Stimulated activated CD4-positive, alpha-beta T cell treated with anti-CD3 and anti-CD28 coated beads, Interleukin-4, amount 100 ng/mL, for 1 hour (primary cell): ENCODE measurements around the gene OR5H14.
"Not testable (repeated sequence)": the region's sequence is repeated elsewhere in the genome, so short reads cannot be mapped to it uniquely, and the experiment has no call there.

Experiments used
- DNase-seq: peaks from one replicate; pipeline ENCODE4 v3.0.0-alpha.2; 2020

The OR5H14 gene

GRCh38 chr3:98147179-98147578, at the start of gene OR5H14:
OR5H14 (plus strand) TSS chr3:98147479; CDS start chr3:98149386, 1,907 bp downstream.
- DNase-seq = no peak

GRCh38 chr3:98099848-98100247, 47.4 kb upstream of the OR5H14 start:
- no peak for DNase-seq

- DNase-seq = no peak
Observed at GRCh38 chr3:98108162-98108561, 39.1 kb upstream of the OR5H14 start.

GRCh38 chr3:98109807-98110549, 37.3 kb upstream of the OR5H14 start:
- no peak for DNase-seq

GRCh38 chr3:98110550-98110908, 36.8 kb upstream of the OR5H14 start:
- no peak for DNase-seq

- no peak for DNase-seq
Observed at GRCh38 chr3:98114264-98114663, 33.0 kb upstream of the OR5H14 start.

GRCh38 chr3:98115717-98116116, 31.6 kb upstream of the OR5H14 start:
- DNase-seq = no peak

- DNase-seq = no peak
Observed at GRCh38 chr3:98130421-98130820, 16.9 kb upstream of the OR5H14 start, which contains the start of gene OR5H1. OR5H1 (plus strand) TSS chr3:98130721; CDS start chr3:98132698, 1,977 bp downstream.

GRCh38 chr3:98136631-98137030, 10.6 kb upstream of the OR5H14 start:
- no peak for DNase-seq

GRCh38 chr3:98137826-98138557, 9.3 kb upstream of the OR5H14 start:
- DNase-seq = not testable (repeated sequence)

GRCh38 chr3:98140531-98140930, 6.7 kb upstream of the OR5H14 start:
- DNase-seq = no peak

GRCh38 chr3:98148751-98149150, 1.5 kb downstream of the OR5H14 start:
- DNase-seq = no peak

- not testable (repeated sequence) for DNase-seq
Observed at GRCh38 chr3:98149456-98149855, 2.2 kb downstream of the OR5H14 start.

- no peak for DNase-seq
Observed at GRCh38 chr3:98151241-98151640, 4.0 kb downstream of the OR5H14 start.

GRCh38 chr3:98166396-98166795, 19.1 kb downstream of the OR5H14 start, which contains the start of gene OR5H15:
OR5H15 (plus strand) TSS chr3:98166696; CDS start chr3:98168700, 2,004 bp downstream.
- DNase-seq = no peak

- no peak for DNase-seq
Observed at GRCh38 chr3:98171071-98171470, 23.8 kb downstream of the OR5H14 start.

GRCh38 chr3:98172621-98173020, 25.3 kb downstream of the OR5H14 start:
- DNase-seq = no peak

- DNase-seq = no peak
Observed at GRCh38 chr3:98180319-98180890, 33.1 kb downstream of the OR5H14 start.

GRCh38 chr3:98182196-98182595, 34.9 kb downstream of the OR5H14 start:
- no peak for DNase-seq

- no peak for DNase-seq
Observed at GRCh38 chr3:98185180-98185579, 37.9 kb downstream of the OR5H14 start.

GRCh38 chr3:98188545-98188944, 41.3 kb downstream of the OR5H14 start:
- DNase-seq = no peak

- DNase-seq = not testable (repeated sequence)
Observed at GRCh38 chr3:98190911-98191310, 43.6 kb downstream of the OR5H14 start.

- not testable (repeated sequence) for DNase-seq
Observed at GRCh38 chr3:98196293-98196692, 49.0 kb downstream of the OR5H14 start.

GRCh38 chr3:98199020-98199419, 51.7 kb downstream of the OR5H14 start:
- DNase-seq = no peak
